PC-9 (cell line): ENCODE results near the gene NKX2-3. TPM values are rescaled to one million over a fixed set of nuclear protein-coding genes. Genes with fewer than 3 reads are reported as not detected.

Experiments
- BruUV-seq: library from RNA; stranded (reverse); fragments of 400-500 nt; replicated peaks from 2 replicates; lab custom pipeline; 2021; lab: Mats Ljungman, UMichigan
- CTCF ChIA-PET: fragments of 300-600 bp; sonication (Branson Sonifier 250); formaldehyde crosslinking; loops from one replicate; lab custom pipeline; 2022; ENCODE audit warnings: antibody characterized with exemption; lab: Charles Lee
- POLR2A ChIA-PET: fragments of 300-600 bp; sonication (Branson Sonifier 250); formaldehyde crosslinking; loops from one replicate; lab custom pipeline; 2022; ENCODE audit warnings: antibody characterized with exemption; ENCODE audit not compliant: unreplicated experiment; lab: Charles Lee
- DNase-seq, 2 experiments: peaks; one replicate each; pipeline versions ENCODE4 v3.0.0 to v3.0.0-alpha.2; 2015 to 2022; ENCODE audit warnings: mixed read lengths in 1 of 2
- H2AFZ ChIP-seq: fragments of 200-600 bp; sonication (generic); 2 replicates; pipeline ENCODE4 v1.8.1; 2017; ENCODE audit warnings: antibody characterized with exemption
- H3F3A ChIP-seq: fragments of 200-600 bp; sonication (generic); 2 replicates; pipeline ENCODE4 v1.8.1; 2017; ENCODE audit warnings: antibody characterized with exemption, mild to moderate bottlenecking, low read depth; ENCODE audit not compliant: insufficient read depth
- H3K27ac ChIP-seq: fragments of 200-600 bp; sonication (generic); 2 replicates; pipeline ENCODE4 v1.6.1; 2016; ENCODE audit warnings: mixed run types
- H3K27me3 ChIP-seq: fragments of 200-600 bp; sonication (generic); 2 replicates; pipeline ENCODE4 v1.6.1; 2016; ENCODE audit warnings: low read depth, mixed run types; ENCODE audit not compliant: insufficient read depth
- H3K36me3 ChIP-seq: fragments of 200-600 bp; sonication (generic); 2 replicates; pipeline ENCODE4 v1.6.1; 2016; ENCODE audit warnings: low read depth, mixed run types
- H3K4me1 ChIP-seq: fragments of 200-600 bp; sonication (generic); replicated peaks from 2 replicates; pipeline ENCODE4 v1.6.1; 2016; ENCODE audit warnings: mixed run types; ENCODE audit not compliant: insufficient read depth
- H3K4me2 ChIP-seq: fragments of 200-600 bp; sonication (generic); 2 replicates; pipeline ENCODE4 v1.6.1; 2017; ENCODE audit warnings: mixed run types
- H3K4me3 ChIP-seq: fragments of 200-600 bp; sonication (generic); 2 replicates; pipeline ENCODE4 v1.6.1; 2016; ENCODE audit warnings: mixed run types
- H3K79me2 ChIP-seq: fragments of 200-600 bp; sonication (generic); 2 replicates; pipeline ENCODE4 v1.6.1; 2017; ENCODE audit warnings: low read depth, mixed run types
- H3K9me2 ChIP-seq: fragments of 200-600 bp; sonication (generic); 2 replicates; pipeline ENCODE4 v1.8.1; 2017; ENCODE audit warnings: mild to moderate bottlenecking; ENCODE audit not compliant: insufficient read depth
- H3K9me3 ChIP-seq: fragments of 200-600 bp; sonication (generic); 2 replicates; pipeline ENCODE4 v1.8.1; 2016; ENCODE audit warnings: low read depth; ENCODE audit not compliant: insufficient read depth
- H4K20me1 ChIP-seq: fragments of 200-600 bp; sonication (generic); 2 replicates; pipeline ENCODE4 v1.8.1; 2017; ENCODE audit not compliant: insufficient read depth
- EZH2 ChIP-seq: fragments of 200-600 bp; sonication (generic); IDR thresholded peaks from 2 replicates; pipeline ENCODE4 v1.8.0; 2017; ENCODE audit warnings: antibody characterized with exemption, low read depth
- intact Hi-C: fragments of 100-400 bp; cut with micrococcal nuclease; formaldehyde crosslinking; loops from one replicate; pipeline ENCODE4 v1.10.0; 2022; ENCODE audit not compliant: unreplicated experiment
- total RNA-seq: library from RNA; stranded (reverse); gene quantifications from 2 replicates; pipeline ENCODE4 v1.2.3, GENCODE V29; 2021
- TF ChIP-seq, protein P1 (sequence below): fragments of 200-600 bp; sonication (generic); conservative IDR thresholded peaks from 2 replicates; pipeline ENCODE4 v1.6.1; 2017; ENCODE audit warnings: mixed run types, antibody characterized with exemption, mild to moderate bottlenecking, moderate library complexity

The NKX2-3 gene
- total RNA-seq, 1 experiment from 2014 or later, result not detected

DNA sequence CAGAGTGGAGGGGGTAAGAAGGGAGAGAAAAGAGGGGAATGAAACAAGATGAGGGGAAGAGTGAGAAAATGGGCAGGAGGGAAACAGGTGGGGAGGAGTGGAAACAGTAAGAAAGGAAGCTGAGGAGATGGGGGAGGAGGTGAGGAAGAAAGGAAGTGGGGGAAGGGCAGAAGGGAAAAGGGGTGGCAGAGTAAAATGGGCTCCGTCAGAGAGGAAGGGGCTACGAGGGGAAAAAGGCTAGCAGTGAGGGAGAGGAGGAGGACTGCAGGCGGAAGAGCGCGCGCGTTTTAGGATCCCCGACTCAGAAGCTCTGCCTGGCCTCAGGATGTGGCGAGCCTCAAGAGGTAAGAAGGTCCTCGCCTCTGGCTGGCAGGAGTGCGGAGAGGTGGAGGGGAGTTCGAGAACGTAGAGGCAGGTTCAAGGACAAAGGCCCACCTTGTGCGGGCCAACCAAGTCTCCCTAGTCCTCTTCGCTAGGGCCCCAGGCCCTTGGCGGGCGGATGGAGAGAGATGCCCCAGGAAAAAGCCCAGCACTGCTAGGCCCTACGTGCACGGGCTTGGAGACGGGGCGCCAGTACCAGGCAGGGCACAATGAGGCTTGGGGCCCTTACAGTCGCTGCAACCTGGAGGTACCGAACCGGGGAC, 5.8 kb upstream of the NKX2-3 start:
- no peaks in the 10 kb centered on the region for H3K9me2 ChIP-seq
- no peaks in the 10 kb centered on the region for H3K9me3 ChIP-seq
- H3K4me2 ChIP-seq, result no peak overlapping the region
- no peaks in the 10 kb centered on the region for H3K4me1 ChIP-seq
- intact Hi-C loops, result no loop called here
- no peak for DNase-seq
- no peak for TF ChIP-seq EZH2
- TF ChIP-seq, protein P1, sequence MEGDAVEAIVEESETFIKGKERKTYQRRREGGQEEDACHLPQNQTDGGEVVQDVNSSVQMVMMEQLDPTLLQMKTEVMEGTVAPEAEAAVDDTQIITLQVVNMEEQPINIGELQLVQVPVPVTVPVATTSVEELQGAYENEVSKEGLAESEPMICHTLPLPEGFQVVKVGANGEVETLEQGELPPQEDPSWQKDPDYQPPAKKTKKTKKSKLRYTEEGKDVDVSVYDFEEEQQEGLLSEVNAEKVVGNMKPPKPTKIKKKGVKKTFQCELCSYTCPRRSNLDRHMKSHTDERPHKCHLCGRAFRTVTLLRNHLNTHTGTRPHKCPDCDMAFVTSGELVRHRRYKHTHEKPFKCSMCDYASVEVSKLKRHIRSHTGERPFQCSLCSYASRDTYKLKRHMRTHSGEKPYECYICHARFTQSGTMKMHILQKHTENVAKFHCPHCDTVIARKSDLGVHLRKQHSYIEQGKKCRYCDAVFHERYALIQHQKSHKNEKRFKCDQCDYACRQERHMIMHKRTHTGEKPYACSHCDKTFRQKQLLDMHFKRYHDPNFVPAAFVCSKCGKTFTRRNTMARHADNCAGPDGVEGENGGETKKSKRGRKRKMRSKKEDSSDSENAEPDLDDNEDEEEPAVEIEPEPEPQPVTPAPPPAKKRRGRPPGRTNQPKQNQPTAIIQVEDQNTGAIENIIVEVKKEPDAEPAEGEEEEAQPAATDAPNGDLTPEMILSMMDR, result no peak
- H3F3A ChIP-seq, result no peaks in the 10 kb centered on the region
- H4K20me1 ChIP-seq, result no peaks in the 10 kb centered on the region
- ChIA-PET POLR2A (no interaction called here), CTCF (no interaction called here)
- no peak overlapping the region for H2AFZ ChIP-seq
- H3K27ac ChIP-seq, result no peak overlapping the region
- no peaks in the 10 kb centered on the region for H3K79me2 ChIP-seq
- peaks cover 13% of the 10 kb centered on the region; the same call in 1 of the 2 replicates for H3K27me3 ChIP-seq
- H3K36me3 ChIP-seq, result no peaks in the 10 kb centered on the region
- H3K4me3 ChIP-seq, result no peak overlapping the region
- no TSS peak for BruUV-seq

- Histone ChIP-seq H3F3A (no peaks in the 10 kb centered on the region), H3K9me2 (no peaks in the 10 kb centered on the region), H4K20me1 (no peaks in the 10 kb centered on the region), H3K27ac (no peak overlapping the region), H3K27me3 (peaks cover 18% of the 10 kb centered on the region; the same call in 1 of the 2 replicates), H3K4me1 (no peaks in the 10 kb centered on the region), H3K36me3 (no peaks in the 10 kb centered on the region), H3K9me3 (no peaks in the 10 kb centered on the region), H3K4me2 (no peak overlapping the region), H3K79me2 (no peaks in the 10 kb centered on the region), H2AFZ (no peak overlapping the region), H3K4me3 (no peak overlapping the region)
- POLR2A ChIA-PET, result no interaction called here
- BruUV-seq, result no TSS peak
- CTCF ChIA-PET, result no interaction called here
- DNase-seq, result no peak
- intact Hi-C loops, result no loop called here
- TF ChIP-seq, protein P1, result no peak
- TF ChIP-seq EZH2, result no peak
These were observed 4.9 kb upstream of the NKX2-3 start for GRCh38 chr10:99527526-99528493.

GRCh38 chr10:99528494-99529441, 4.0 kb upstream of the NKX2-3 start:
- no peaks in the 10 kb centered on the region for H3K79me2 ChIP-seq
- no peak overlapping the region for H3K4me2 ChIP-seq
- ChIA-PET POLR2A (no interaction called here), CTCF (no interaction called here)
- intact Hi-C loops, result no loop called here
- no peak overlapping the region for H3K27ac ChIP-seq
- no peaks in the 10 kb centered on the region for H3K4me1 ChIP-seq
- H2AFZ ChIP-seq, result no peak overlapping the region
- H3K9me2 ChIP-seq, result no peaks in the 10 kb centered on the region
- peaks cover 21% of the 10 kb centered on the region; the same call in 1 of the 2 replicates for H3K27me3 ChIP-seq
- no peak overlapping the region for H3K4me3 ChIP-seq
- TF ChIP-seq, protein P1, result no peak
- TF ChIP-seq EZH2, result no peak
- no TSS peak for BruUV-seq
- DNase-seq, result no peak
- no peaks in the 10 kb centered on the region for H4K20me1 ChIP-seq
- H3K36me3 ChIP-seq, result no peaks in the 10 kb centered on the region
- H3K9me3 ChIP-seq, result no peaks in the 10 kb centered on the region
- no peaks in the 10 kb centered on the region for H3F3A ChIP-seq
